ENCODE results near the gene ZNF10. TPM values are rescaled to one million over a fixed set of nuclear protein-coding genes. Genes with fewer than 3 reads are reported as not detected.

The ZNF10 gene
- total and polyA plus RNA-seq, 4 donors = 1.8 to 5.6 (median 4.3) TPM

DNA sequence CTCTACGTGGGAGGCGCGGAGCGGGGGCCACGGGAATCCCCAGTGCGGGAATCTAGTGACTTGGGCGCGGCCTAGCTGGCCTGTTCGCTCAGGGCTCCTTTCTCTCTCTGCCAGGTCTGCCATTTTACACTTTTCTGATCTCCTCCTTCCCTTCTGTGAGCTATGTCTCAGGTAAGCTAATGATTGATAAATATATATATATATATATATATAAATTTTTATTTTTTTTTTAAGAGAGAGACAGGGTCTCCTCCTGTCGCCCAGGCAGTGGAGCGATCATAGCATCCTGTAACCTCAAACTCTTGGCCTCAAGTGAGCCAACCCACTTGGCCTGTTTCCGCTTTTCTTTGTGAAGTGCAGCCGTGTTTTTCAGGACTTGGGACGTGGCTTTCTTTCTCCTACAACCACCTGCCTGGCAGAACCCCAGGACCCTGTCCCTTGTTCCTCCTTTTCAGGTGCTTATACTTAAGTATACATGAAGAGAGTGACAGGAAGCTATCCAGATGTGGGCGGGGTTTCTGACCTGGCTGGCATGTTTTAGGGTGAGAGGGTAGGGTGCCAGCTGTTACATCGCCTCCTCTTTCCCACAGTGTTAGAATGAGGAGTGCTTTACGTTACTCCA lies 49.2 kb upstream of the ZNF10 start:
- no peak for DNase-seq (ENCODE audit: low spot score)
- no peaks in the 10 kb centered on the region for H3K27me3 ChIP-seq (ENCODE audit: control insufficient read depth in 4 of 4, insufficient read depth in 4 of 4, low read length in 3 of 4)
- no peak for TF ChIP-seq FOXA2 (IDR thresholded peaks at IDR 0.05)
- TF ChIP-seq ATF3 (IDR thresholded peaks at IDR 0.05) = no peak
- TF ChIP-seq HNF4G (IDR thresholded peaks at IDR 0.05) = no peak
- no peak for TF ChIP-seq EGR1 (IDR thresholded peaks at IDR 0.05; ENCODE audit: low read depth in 2 of 2)
- TF ChIP-seq FOXA1 (IDR thresholded peaks at IDR 0.05) = no peak
- TF ChIP-seq RAD21 (IDR thresholded peaks at IDR 0.05) = no peak
- no peak for TF ChIP-seq NR2F2 (IDR thresholded peaks at IDR 0.05)
- TF ChIP-seq, protein P1, sequence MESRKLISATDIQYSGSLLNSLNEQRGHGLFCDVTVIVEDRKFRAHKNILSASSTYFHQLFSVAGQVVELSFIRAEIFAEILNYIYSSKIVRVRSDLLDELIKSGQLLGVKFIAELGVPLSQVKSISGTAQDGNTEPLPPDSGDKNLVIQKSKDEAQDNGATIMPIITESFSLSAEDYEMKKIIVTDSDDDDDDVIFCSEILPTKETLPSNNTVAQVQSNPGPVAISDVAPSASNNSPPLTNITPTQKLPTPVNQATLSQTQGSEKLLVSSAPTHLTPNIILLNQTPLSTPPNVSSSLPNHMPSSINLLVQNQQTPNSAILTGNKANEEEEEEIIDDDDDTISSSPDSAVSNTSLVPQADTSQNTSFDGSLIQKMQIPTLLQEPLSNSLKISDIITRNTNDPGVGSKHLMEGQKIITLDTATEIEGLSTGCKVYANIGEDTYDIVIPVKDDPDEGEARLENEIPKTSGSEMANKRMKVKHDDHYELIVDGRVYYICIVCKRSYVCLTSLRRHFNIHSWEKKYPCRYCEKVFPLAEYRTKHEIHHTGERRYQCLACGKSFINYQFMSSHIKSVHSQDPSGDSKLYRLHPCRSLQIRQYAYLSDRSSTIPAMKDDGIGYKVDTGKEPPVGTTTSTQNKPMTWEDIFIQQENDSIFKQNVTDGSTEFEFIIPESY (IDR thresholded peaks at IDR 0.05) = no peak
- no peak for TF ChIP-seq RXRA (IDR thresholded peaks at IDR 0.05)
- TF ChIP-seq TAF1 (conservative IDR thresholded peaks at IDR 0.05) = no peak
- no peak for TF ChIP-seq GABPA (IDR thresholded peaks at IDR 0.05 in 1 of 2, conservative IDR thresholded peaks at IDR 0.05 in 1 of 2)
- TF ChIP-seq, protein P2, sequence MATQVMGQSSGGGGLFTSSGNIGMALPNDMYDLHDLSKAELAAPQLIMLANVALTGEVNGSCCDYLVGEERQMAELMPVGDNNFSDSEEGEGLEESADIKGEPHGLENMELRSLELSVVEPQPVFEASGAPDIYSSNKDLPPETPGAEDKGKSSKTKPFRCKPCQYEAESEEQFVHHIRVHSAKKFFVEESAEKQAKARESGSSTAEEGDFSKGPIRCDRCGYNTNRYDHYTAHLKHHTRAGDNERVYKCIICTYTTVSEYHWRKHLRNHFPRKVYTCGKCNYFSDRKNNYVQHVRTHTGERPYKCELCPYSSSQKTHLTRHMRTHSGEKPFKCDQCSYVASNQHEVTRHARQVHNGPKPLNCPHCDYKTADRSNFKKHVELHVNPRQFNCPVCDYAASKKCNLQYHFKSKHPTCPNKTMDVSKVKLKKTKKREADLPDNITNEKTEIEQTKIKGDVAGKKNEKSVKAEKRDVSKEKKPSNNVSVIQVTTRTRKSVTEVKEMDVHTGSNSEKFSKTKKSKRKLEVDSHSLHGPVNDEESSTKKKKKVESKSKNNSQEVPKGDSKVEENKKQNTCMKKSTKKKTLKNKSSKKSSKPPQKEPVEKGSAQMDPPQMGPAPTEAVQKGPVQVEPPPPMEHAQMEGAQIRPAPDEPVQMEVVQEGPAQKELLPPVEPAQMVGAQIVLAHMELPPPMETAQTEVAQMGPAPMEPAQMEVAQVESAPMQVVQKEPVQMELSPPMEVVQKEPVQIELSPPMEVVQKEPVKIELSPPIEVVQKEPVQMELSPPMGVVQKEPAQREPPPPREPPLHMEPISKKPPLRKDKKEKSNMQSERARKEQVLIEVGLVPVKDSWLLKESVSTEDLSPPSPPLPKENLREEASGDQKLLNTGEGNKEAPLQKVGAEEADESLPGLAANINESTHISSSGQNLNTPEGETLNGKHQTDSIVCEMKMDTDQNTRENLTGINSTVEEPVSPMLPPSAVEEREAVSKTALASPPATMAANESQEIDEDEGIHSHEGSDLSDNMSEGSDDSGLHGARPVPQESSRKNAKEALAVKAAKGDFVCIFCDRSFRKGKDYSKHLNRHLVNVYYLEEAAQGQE (IDR thresholded peaks at IDR 0.05) = no peak
- no peak for TF ChIP-seq YY1 (IDR thresholded peaks at IDR 0.05)
- TF ChIP-seq, protein P3, sequence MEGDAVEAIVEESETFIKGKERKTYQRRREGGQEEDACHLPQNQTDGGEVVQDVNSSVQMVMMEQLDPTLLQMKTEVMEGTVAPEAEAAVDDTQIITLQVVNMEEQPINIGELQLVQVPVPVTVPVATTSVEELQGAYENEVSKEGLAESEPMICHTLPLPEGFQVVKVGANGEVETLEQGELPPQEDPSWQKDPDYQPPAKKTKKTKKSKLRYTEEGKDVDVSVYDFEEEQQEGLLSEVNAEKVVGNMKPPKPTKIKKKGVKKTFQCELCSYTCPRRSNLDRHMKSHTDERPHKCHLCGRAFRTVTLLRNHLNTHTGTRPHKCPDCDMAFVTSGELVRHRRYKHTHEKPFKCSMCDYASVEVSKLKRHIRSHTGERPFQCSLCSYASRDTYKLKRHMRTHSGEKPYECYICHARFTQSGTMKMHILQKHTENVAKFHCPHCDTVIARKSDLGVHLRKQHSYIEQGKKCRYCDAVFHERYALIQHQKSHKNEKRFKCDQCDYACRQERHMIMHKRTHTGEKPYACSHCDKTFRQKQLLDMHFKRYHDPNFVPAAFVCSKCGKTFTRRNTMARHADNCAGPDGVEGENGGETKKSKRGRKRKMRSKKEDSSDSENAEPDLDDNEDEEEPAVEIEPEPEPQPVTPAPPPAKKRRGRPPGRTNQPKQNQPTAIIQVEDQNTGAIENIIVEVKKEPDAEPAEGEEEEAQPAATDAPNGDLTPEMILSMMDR (IDR thresholded peaks at IDR 0.05; ENCODE audit: low read depth, low read length, missing input control) = no peak
- TF ChIP-seq JUND (IDR thresholded peaks at IDR 0.05) = no peak
- no peak for TF ChIP-seq SP1 (IDR thresholded peaks at IDR 0.05)
- H3K27ac ChIP-seq (ENCODE audit: low read depth in 1 of 2, low read length in 2 of 2) = peak overlapping the region; percentile 99 to 100
- H3K9ac ChIP-seq (ENCODE audit: low read depth in 1 of 2, low read length in 2 of 2) = peak overlapping the region; percentile 45 to 86
- peaks cover 2 to 11% (median 7%) of the 10 kb centered on the region in 4 donors for H3K4me1 ChIP-seq (ENCODE audit: control insufficient read depth in 4 of 4, insufficient read depth in 4 of 4, low read length in 3 of 4)
- WGBS = 26% methylated on average over 17 of the region's 17 CpGs
- peaks cover 39 to 62% (median 46%) of the 10 kb centered on the region in 4 donors for H3K9me3 ChIP-seq (ENCODE audit: control insufficient read depth in 4 of 4, low read length in 3 of 4)
- peaks cover 17 to 42% (median 37%) of the 10 kb centered on the region in 4 donors for H3K36me3 ChIP-seq (ENCODE audit: control insufficient read depth in 4 of 4, insufficient read depth in 3 of 4, low read depth in 1 of 4, low read length in 3 of 4)
- H3K4me3 ChIP-seq (ENCODE audit: low read depth in 1 of 3, low read length in 3 of 3) = peak overlapping the region; percentile 88 to 95 (median 90)

All from liver (tissue), 9 donors.